Lung (tissue), 12 donors: ENCODE results near the gene CDAN1. TPM values are rescaled to one million over a fixed set of nuclear protein-coding genes. Genes with fewer than 3 reads are reported as not detected.
"Not testable (repeated sequence)": the region's sequence is repeated elsewhere in the genome, so short reads cannot be mapped to it uniquely, and the experiment has no call there.

Experiments used
- ATAC-seq: fragments of 200-7000 bp; cut with Tn5 transposase; one replicate; pipeline ENCODE4 v1.9.1; 2020; ENCODE audit warnings: moderate number of reproducible peaks; ENCODE audit not compliant: insufficient read depth, low FRiP score
- DNase-seq, 3 donors: peaks; one replicate each; pipeline ENCODE4 v3.0.0-alpha.2; 2013 to 2017
- H3K27ac ChIP-seq, 2 donors: one replicate each; pipeline ENCODE4 v1.5.1; 2013; ENCODE audit warnings: mild to moderate bottlenecking in 2 of 2, moderate library complexity in 2 of 2, control low read depth in 1 of 2, inconsistent platforms in 1 of 2, low read depth in 1 of 2, low read length in 1 of 2
- H3K27me3 ChIP-seq, 3 donors: one replicate each; pipeline ENCODE4 v1.5.1; 2013; ENCODE audit warnings: low read length in 2 of 3; ENCODE audit not compliant: control insufficient read depth in 3 of 3, insufficient read depth in 3 of 3
- H3K36me3 ChIP-seq, 4 donors: one replicate each; pipeline ENCODE4 v1.5.1; 2013; ENCODE audit warnings: low read length in 4 of 4, mild to moderate bottlenecking in 1 of 4, moderate library complexity in 1 of 4; ENCODE audit not compliant: control insufficient read depth in 4 of 4, insufficient read depth in 4 of 4
- H3K4me1 ChIP-seq, 5 donors: one replicate each; pipeline ENCODE4 v1.5.1; 2013; ENCODE audit warnings: low read length in 5 of 5, mild to moderate bottlenecking in 2 of 5, moderate library complexity in 1 of 5; ENCODE audit not compliant: control insufficient read depth in 5 of 5, insufficient read depth in 5 of 5
- H3K4me3 ChIP-seq: one replicate; pipeline ENCODE4 v1.5.1; 2013; ENCODE audit warnings: mild to moderate bottlenecking, control low read depth, moderate library complexity
- H3K9ac ChIP-seq, 2 donors: one replicate each; pipeline ENCODE4 v1.5.1; 2013; ENCODE audit warnings: low read length in 2 of 2, control low read depth in 1 of 2; ENCODE audit not compliant: insufficient read depth in 1 of 2
- H3K9me3 ChIP-seq, 4 donors: one replicate each; pipeline ENCODE4 v1.5.1; 2013; ENCODE audit warnings: low read length in 3 of 4, mild to moderate bottlenecking in 1 of 4, moderate library complexity in 1 of 4; ENCODE audit not compliant: control insufficient read depth in 4 of 4, insufficient read depth in 3 of 4
- WGBS, 2 donors: extraction: QIAGEN DNeasy Blood & Tissue Kit; methylation state at CpG; one replicate each; pipeline ENCODE4 v1.1.7; 2013; 5-methylcytosine and 5-hydroxymethylcytosine counted together
- polyA plus RNA-seq, 2 donors: library from polyadenylated mRNA; stranded (reverse); fragments of 200-250 nt; gene quantifications; one replicate each; pipeline ENCODE4 v1.2.1, GENCODE V29; 2013
- total RNA-seq, 2 donors: library from RNA; depleted of rRNA in 1 of 2; stranded (reverse); fragments of >200 nt in 1 of 2; gene quantifications; one replicate each; pipeline ENCODE4 v1.2.1, GENCODE V29; 2014 to 2021
- TF ChIP-seq, protein P1 (sequence below): IDR thresholded peaks from 2 replicates; pipeline ENCODE4 v1.5.1; 2012; ENCODE audit warnings: mild to moderate bottlenecking; ENCODE audit errors: control extremely low read depth, extremely low read depth
- donor health status: control.
- donor health status: control.
- donor health status: Bipolar disorder and iron deficiency.
- donor health status: healthy.
- donor health status: DM: yes; HTN: yes; CAD: no.

Gene CDAN1
- total and polyA plus RNA-seq, 4 donors: 4.2 to 15.2 (median 12.2) TPM

DNA sequence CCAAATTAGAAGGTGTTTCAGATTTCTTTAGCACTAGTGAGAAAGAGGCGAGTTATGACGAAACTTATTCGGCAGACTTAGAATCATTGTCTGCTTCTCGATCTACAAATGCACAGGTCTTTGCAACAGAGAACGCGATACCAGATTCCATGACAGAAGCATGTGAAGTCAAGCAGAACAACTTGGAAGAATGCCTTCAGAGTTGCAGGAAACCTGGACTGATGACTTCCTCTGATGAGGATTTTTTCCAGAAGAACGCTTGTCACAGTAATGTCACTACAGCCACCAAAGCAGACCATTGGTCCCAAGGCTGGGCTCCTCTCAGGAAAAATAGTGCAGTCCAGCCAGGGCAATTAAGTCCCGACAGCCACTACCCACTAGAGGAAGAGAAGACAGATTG lies 50.6 kb downstream of the CDAN1 start:
- Histone ChIP-seq H3K9ac (no peak overlapping the region), H3K4me3 (no peak overlapping the region), H3K36me3 (peaks cover 13 to 54% (median 19%) of the 10 kb centered on the region in 4 donors), H3K4me1 (peaks cover 0 to under 1% (median 0%) of the 10 kb centered on the region in 5 donors), H3K27ac (no peak overlapping the region), H3K27me3 (no peaks in the 10 kb centered on the region), H3K9me3 (no peaks in the 10 kb centered on the region)
- ATAC-seq: no peak
- WGBS, 2 donors: 96 to 98% methylated on average over 8 of the region's 8 CpGs
- TF ChIP-seq, protein P1, sequence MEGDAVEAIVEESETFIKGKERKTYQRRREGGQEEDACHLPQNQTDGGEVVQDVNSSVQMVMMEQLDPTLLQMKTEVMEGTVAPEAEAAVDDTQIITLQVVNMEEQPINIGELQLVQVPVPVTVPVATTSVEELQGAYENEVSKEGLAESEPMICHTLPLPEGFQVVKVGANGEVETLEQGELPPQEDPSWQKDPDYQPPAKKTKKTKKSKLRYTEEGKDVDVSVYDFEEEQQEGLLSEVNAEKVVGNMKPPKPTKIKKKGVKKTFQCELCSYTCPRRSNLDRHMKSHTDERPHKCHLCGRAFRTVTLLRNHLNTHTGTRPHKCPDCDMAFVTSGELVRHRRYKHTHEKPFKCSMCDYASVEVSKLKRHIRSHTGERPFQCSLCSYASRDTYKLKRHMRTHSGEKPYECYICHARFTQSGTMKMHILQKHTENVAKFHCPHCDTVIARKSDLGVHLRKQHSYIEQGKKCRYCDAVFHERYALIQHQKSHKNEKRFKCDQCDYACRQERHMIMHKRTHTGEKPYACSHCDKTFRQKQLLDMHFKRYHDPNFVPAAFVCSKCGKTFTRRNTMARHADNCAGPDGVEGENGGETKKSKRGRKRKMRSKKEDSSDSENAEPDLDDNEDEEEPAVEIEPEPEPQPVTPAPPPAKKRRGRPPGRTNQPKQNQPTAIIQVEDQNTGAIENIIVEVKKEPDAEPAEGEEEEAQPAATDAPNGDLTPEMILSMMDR: no peak
- DNase-seq: no peak

DNA sequence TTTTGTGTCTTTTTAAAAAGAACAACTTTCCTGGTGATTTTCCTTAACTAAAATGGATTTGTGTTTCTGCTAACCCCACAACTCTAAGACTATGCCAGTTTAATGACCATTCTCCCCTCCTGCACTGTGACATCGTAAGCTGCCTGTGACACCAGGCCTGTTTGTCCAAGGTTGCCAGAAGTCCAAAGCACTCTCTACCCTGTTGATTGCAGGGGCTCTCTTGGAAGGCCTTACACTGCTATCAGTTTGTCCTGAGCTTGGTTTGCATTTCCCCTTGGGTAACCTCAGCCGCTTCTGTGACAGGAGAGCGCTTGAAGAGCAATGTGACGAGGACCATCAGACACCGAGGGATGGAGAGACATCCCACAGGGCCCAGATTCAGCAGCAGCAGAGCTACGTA lies 55.8 kb downstream of the CDAN1 start:
- DNase-seq (no peak), ATAC-seq (no peak)
- no peak overlapping the region for H3K27ac ChIP-seq
- peaks cover 9 to 43% (median 19%) of the 10 kb centered on the region in 4 donors for H3K36me3 ChIP-seq
- TF ChIP-seq, protein P1: no peak
- no peak overlapping the region for H3K4me3 ChIP-seq
- WGBS, 2 donors: 89 to 92% methylated on average over 6 of the region's 6 CpGs
- peaks cover 0 to 4% (median 0%) of the 10 kb centered on the region in 5 donors for H3K4me1 ChIP-seq
- no peaks in the 10 kb centered on the region for H3K27me3 ChIP-seq
- H3K9ac ChIP-seq: no peak overlapping the region
- no peaks in the 10 kb centered on the region for H3K9me3 ChIP-seq

DNA sequence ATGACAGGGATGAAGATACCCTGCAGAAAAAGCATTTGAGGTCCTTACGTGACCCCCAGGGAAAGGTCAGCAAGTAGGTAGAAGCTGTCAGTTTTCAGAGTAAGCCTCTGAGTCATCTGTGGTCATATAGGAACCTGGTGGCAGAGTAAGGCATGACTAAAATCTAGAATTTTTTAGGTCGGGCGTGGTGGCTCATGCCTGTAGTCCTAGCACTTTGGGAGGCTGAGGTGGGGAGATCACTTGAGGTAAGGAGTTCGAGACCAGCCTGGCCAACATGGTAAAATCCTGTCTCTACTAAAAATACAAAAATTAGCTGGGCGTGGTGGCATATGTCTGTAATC lies 56.8 kb downstream of the CDAN1 start:
- not testable (repeated sequence) for H3K27me3 ChIP-seq, H3K9ac ChIP-seq, H3K27ac ChIP-seq, DNase-seq, H3K9me3 ChIP-seq, H3K4me1 ChIP-seq, ATAC-seq, H3K4me3 ChIP-seq
- 91 to 94% methylated on average over 5 of the region's 5 CpGs for WGBS, 2 donors
- H3K36me3 ChIP-seq: peaks cover 11 to 41% (median 19%) of the 10 kb centered on the region in 4 donors

DNA sequence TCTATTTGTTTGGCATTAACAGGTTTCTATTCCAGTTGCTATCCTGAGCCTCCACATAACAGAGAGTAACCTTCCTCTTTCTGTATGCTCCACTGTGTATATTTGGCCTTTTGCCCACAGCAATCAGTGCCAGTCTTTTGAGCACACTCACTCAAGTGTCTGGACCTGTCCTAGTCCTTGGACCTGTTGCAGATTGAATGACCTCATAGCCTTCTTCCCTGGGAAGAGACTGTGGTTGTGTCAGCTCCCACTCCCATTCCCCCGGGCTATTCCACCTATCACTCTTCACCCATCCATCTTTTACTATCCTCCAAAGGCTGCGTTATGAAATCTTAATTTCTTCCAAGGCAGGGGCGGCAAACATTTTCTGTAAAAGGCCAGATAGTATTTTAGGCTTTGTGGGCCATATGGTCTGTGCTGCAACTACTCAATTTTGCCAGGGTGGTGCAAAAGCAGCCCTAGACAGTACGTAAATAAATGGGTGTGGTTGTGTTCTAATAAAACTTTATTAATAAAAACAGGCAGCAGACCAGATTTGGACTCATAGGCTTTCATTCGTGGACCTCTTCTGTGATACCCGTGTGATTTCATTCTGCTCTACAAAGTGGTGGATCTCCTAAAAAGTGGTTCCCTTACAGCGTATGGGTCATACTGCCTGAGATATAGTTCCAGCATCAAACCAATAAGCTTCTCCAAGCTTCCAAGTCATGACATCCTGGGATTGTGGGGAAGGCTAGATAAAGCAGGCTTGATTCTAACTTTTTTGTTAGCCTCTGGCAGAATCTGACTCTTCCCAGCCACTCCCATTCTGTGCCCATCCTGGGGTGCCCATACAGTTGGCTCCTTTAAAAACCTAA lies 57.4 kb downstream of the CDAN1 start:
- H3K4me1 ChIP-seq: peaks cover 0 to 4% (median 0%) of the 10 kb centered on the region in 5 donors
- peaks cover 11 to 41% (median 19%) of the 10 kb centered on the region in 4 donors for H3K36me3 ChIP-seq
- ATAC-seq (no peak), DNase-seq (no peak)
- H3K9ac ChIP-seq: no peak overlapping the region
- no peaks in the 10 kb centered on the region for H3K27me3 ChIP-seq
- no peak overlapping the region for H3K4me3 ChIP-seq
- WGBS, 2 donors: 96% methylated on average over 7 of the region's 7 CpGs
- TF ChIP-seq, protein P1: no peak
- no peak overlapping the region for H3K27ac ChIP-seq
- H3K9me3 ChIP-seq: no peaks in the 10 kb centered on the region
